GM18867 (cell line): Measurements from ENCODE around the gene RAD51.

Experiments
- ATAC-seq: cut with Tn5 transposase; IDR thresholded peaks from one replicate; pipeline ENCODE4 v1.9.1; 2021; ENCODE audit warnings: mild to moderate bottlenecking, moderate library complexity; ENCODE audit not compliant: unreplicated experiment

Gene RAD51

DNA sequence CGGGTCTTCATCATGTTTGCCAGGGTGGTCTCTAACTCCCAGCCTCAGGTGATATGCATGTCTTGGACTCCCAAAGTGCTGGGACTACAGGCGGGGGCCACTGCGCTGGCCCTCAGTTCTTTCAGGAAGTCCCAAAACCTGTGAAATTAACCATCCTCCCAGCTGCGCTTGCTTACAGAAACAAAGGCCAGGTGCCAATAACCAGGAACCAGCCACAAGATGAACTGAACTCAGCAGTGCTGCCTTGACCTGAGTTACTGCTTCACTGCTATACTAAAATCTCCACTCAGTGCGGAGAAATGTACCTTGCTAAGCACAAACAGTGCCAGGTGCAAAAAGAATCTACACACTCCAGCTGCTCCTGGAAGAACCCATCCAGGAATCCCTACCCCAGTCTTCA lies 65.0 kb downstream of the RAD51 start:
- no peak for ATAC-seq

DNA sequence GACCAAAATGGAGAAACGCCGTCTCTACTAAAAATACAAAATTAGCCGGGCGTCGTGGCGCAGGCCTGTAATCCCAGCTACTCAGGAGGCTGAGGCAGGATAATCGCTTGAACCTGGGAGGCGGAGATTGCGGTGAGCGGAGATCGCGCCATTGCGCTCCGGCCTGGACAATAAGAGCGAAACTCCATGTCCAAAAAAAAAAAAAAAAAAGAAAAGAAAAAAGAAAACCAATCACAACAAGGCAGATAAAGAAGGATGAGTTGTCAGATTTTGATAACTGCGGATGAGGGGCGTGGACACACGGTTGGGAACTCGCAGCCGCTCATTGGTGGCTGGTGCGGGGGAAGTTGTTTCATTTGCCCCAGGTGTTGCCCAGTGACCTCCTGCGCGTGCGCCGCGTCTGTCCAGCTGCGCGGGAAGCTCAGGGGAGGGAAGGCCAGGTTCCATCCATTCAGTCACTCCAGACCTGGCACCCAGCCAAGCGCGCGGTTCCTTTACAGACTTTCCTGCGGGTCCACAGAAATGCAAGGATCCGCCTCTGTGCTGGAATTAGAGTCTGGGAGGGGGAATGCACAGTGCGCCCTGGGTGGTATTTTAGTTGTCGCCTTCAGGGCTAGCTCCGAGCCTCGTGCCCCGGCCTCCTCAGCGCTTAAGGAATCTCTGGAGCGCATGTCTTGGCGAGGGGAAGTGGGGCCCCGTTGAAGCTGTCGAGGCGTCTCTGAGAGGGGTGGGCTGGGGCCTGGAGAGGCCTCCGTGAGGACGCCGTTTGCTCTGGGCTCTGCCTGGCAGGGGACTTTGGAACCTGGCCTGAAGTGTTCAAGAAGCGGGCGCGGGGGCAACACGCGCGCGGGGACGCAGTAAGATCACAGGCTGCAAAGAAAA lies 68.2 kb downstream of the RAD51 start:
- peak; percentile 2 for ATAC-seq

DNA sequence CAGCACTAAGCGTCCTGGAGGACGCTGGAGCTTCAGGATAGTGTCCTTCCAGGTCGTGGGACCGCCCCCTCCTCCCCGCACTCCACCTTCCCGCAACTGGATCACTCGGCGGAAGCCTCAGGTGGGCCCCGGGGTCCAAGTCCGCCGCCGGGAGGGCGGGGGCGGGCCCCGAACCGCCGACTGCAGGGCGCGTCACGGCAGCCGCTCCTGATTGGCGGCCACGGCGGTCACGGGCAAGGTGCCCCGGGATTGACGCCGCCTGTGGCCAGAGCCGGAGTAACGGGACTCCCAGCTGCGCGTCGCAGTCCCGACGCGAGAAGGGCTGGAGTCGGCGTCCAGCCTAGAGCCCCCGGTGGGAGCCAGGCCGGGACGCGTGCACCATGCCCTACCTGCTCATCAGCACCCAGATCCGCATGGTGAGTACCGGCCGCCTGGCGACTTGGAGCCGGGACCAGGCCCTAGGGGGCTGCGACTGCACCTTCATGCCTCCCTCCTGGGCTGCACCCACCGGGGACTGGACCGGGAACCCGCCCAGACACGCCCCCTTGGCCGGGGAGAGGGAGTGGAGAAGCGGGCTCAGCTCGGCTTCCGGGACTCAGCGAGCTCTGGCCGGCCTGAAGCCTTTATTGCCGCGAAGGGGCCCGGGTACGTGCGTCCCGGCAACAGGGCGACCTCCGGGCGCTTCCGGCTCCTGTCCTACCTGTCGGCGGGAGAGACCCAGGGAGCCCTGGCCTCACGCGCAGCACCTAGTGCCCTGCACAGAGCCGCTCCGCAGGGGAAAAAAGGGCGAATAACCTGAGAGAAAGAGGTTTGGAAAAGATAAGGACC lies 69.0 kb downstream of the RAD51 start, which contains the start of gene GCHFR:
Gene GCHFR, plus strand, starts transcription at position 268 of the 828 bp plus-strand sequence. Its CDS starts 113 bp downstream, at position 381.
- peak; percentile 58 for ATAC-seq

DNA sequence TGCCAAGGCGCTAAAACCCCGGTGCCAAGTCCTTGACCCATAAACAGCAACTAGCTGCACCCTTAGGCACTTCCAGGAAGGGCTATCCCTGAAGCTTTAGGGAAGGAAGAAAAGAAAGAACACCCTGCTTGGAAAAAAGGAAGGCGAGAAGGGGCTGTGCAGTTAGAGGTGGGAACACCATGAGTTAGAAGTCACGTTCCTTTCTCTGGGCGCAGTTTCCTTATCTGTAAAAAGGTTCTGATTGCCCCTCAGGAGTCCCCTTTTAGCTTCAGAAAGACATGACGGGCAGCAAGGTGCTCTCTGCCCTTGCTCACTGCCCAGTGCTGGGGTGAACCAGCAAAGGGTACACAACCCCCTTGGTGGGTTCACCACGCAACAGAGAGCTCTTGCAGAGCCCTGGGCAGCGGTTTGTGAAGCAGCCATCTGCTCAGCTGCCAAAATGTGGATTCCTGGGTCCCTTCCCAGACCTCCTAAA lies 69.7 kb downstream of the RAD51 start:
- no peak for ATAC-seq

DNA sequence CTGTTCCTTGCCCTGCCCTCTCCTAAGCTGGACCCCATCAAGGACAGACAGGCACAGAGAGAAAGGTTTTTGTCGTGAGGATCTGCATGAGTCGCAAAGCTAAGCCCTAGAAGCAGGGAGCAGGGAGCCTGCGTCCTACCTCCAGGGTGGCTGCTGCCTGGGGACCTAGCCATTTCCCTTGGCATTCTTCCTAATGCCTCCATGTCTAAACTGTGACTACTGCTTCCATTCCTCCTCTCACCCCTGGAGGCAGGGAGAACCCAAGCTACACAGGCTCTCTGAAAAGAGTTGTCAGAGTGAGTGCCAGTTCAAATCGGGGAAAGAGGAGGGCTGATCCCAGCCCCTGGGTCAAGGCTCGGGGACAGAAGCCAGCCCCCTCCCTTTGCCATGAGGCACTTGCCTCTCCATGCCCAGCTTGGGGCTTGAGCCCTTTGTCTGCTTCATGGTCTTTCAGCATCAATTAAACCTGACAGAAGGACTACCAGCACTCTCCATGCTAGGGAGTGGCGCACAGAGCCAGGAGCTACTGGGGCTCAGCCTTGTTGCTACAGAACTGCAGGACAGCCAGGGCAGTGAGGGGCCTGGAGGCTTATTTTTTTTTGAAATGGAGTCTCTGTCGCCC lies 71.3 kb downstream of the RAD51 start:
- ATAC-seq: no peak

DNA sequence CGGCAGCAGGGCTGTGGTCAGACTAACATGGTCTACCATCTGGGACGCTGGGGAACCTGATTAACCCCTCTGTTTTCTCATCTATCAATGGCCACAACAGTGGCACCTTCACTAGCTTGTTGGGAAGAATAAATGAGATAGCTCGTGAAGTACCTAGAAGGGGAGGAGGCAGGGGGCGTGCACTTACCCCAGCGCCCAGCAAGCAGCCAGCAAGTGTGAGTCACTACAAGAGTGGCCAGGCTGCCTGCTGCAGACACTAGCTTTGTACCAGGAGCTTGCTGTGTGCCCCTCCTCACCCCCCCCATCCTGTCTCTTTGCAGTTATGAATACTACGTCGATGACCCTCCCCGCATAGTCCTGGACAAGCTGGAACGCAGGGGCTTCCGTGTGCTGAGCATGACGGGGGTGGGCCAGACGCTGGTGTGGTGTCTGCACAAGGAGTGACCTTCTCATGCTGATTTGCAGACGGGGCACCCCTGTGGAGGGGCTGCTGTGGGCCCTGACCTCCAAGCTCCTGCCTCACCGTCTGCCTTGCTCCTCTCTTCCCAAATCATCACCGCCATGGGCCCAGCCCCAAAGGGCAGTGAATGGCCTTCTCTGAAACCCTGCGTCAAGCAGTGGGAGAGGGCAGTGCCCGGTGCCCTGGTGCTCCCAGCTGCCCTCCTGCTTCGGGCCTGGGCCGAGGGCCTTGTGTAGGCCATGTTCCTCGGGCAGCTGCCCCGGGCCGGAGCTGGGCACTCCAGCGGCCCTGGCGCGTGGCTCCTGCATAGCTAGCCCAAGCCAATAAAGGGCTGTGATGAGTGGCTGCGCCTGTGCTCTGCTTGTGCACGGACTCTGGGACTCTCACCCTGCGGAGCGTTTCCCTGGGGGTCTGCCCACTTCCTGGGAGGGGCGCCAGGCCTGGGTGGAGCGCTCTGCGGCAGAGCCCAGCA lies 72.2 kb downstream of the RAD51 start:
- no peak for ATAC-seq

DNA sequence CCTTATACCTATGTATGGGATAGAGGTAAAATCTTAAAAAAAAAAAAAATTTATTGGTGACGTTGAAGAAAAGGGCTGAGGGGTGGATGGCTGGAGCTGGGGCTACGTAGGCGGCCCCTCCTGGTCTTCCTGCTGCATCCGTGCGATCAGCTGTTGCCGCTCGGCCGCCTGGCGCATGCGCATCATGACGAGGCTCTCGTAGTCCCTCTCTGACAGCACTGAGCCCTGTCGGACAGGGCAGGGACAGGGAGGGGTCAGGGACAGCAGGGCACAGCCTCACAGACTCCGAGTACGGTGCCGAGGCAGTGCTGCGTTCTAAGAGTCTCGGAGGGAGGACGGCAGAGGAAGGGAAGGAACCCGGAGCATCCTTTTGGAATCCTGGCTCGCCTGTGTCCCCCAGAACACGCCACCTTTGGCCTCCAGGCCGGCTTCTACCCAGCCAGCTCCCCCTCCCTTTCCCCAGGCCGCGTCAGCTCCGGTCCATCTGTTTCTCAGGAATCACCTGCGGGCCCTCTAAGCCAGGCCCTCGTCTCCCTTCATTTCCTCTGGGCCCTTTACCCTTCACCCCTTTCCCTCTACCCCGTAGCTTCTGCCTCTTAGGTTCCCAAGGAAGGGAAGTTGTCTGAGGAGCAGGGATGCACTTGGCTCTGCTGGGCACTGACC lies 73.0 kb downstream of the RAD51 start:
- no peak for ATAC-seq

DNA sequence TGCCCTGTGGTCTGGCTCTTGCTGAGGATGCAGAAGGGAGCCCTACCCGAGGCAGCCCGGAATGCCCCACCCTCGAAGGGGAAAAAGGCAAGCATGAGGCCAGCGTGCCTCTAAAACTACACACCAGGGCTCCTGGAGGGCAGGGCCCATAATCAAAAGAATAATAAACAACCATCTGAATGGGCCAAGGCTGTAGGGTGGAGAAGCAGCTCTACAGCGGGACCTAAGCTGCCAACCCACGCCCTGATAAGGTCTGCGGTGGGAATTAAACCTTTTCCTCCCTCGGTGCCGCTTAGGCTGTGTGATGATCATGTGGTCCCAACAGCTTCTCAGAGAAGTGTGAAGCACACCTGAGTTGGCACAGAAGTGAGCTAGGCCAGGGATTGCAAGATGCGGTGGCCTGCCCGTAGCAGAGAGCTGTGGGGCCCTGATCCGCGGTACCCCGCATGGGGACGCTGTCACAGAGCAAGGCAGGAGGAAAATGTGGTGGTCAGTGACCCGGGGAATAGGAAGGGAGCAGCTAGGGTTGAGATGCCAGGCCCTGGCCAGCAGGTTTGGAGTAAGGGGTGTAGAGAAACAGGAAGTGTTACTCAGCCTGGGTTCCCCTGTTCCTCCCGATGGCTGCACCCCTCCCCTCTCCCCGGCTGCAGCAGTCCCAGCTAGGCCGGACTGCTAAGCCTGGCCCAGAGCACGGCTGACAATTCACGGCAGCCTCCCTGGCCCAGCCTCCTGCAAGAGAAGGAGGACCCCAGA lies 73.7 kb downstream of the RAD51 start:
- ATAC-seq: no peak

DNA sequence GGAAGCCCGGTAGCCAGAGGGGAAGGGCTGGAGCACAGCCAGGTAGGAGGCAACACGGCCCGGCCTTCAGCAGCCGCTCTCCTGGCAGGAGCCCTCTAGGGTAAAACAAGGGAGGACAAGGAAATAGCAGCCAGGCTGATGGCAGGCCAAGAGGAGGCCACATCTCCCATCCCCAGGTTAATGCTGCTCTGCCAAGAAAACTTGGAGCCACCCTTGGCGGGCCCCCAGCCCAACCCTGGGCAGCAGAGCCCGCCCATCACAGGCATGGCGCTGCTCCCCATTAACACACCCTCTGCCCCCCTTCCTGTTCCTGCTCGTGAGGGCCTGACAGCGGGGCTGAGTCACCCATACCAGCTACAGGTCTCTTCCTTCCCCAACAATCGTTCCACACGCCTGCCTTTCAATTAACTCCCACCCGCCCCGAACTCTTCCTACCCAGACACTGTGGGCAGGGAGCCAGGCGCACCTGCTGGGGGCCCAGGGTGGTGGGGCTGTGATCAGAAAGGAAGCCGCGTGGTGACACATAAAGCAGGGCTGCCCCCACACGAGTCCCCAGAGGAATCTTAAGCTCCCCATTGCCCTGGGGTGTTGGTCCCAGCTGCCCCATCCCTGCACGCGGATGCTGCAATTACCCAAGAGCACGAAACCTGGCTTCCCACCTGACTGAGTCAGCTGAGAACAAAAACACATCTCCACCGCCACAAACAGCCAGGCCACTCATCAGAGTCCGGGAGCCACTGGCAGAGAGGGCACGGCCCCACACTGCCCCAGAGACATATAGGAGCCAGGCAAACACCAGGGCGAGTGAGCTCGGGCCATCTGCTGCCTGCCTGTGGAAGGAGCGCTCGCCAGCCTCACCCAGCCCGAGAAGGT lies 74.5 kb downstream of the RAD51 start, which contains the start of gene C15orf62:
Gene C15orf62, plus strand, starts transcription at position 707 of the 873 bp plus-strand sequence. CDS start 516 bp downstream, outside the sequence.
- peak; percentile 27 for ATAC-seq

DNA sequence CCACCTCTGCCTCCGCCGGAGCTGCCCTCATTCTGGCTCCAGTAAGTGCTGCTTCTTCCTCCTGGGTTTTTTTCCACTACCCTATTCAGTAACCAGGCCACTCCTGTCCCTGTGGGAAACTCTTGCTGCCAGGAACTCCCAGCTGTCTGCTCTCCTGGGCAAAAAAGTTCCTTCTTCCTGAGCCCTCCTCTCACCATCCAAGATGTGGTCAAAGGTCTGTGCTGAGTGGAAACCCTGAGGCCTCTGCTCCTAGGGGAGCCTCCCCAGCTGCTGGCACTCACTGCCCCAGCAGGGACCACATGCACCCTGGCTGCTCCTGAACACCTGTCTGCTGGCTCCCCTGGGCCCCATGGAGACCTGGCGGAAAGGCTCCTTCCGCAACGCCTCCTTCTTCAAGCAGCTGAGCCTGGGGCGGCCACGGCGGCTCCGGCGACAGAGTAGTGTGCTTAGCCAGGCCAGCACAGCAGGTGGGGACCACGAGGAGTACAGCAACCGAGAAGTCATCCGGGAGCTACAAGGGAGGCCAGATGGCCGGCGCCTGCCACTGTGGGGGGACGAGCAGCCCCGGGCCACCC lies 75.3 kb downstream of the RAD51 start:
- ATAC-seq: no peak

DNA sequence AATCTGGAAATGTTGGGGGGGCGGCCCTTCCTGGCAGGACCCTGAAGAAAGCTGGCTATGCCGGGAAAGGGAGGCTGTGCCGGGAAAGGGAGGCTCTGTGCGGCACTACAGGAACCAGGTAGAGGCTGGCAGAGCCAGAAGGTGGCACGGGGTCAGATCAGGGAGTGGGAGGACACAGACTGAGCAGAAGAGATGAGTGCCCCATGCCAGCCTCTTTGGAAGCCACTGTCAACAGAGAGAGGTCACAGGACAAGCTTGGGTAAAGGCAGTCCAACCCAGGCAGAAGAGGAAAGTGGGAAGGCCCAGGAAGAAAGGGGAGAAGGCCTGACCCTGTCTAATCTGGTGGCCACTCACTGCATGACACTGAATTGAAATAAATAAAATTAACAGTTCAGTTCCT lies 76.3 kb downstream of the RAD51 start:
- no peak for ATAC-seq

DNA sequence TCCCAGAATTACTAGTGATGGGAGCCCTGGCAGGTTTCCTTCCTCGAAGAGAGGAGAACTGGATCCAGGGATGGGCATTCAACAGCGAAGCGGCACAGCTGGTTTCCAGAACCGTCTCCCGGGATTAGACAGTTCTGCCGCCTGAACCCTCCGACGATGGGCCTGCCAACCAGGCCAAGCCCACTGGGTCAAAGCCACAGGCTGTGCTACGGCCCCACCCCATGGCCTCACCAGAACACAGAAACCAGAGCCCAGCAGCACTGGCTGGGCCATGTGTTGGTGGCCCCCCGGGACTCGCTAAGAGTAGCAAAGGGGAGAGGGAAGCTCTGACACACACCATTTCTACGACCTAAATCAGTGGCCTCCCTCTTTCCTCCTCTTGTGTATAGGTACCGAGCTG lies 77.0 kb downstream of the RAD51 start:
- ATAC-seq: no peak

DNA sequence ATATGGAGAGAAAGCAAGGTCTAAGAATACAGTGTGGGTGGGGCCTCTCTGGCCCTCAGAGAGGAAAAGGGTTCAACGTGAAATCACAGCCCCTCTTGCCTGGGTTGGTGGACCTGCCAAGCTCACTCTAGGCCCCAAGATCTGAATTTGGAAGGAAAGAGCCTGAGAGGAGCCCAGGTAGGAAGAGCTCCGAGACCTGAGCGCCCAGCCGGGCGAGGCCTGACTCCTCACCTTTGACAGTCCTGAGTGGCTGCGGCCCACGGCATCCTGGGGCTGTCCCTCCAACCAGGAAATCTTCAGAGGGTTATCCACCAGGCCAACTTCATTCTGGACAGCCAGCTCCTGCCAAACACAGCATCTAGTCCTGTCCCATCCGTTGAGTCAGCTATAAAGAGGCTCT lies 78.5 kb downstream of the RAD51 start:
- ATAC-seq: no peak

DNA sequence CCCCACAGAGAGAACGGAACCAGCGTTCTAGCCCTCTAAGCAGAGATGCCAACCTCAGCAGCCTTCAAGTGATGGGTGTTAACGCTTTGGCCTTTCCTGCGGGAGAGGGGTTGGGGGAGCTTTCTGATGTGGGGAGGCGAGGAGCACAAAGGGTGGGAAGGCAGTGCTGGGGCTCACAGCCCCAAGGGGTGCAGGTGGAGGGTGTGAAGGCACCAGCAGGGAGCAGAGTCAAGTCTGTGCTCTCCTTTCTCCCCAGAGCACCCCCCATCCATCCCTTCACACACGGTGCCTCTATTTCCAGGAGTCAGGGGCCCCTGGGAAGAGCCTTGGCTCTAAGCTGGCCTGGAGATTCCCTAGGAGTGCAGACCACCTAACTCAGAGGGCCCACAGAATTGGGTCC lies 78.9 kb downstream of the RAD51 start:
- no peak for ATAC-seq

DNA sequence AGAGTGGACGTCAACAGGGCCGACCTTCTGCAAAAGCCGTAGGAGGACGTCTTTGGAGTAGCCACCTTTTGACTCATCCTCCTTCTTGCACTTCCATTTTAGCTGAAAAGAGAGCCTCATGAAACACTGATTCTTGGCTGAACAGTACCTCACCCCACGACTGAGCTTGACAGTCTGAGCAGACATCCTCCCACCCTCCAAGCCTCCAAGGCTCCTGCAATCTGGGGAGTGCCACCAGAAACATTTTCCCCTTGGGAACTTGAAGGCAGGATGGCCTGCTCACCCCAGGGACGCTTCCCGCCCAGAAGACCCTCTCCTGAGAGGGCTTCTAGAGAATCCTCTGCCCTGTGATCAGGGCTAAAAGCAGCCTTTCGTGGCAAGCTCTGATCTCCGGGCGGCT lies 80.0 kb downstream of the RAD51 start:
- no peak for ATAC-seq

DNA sequence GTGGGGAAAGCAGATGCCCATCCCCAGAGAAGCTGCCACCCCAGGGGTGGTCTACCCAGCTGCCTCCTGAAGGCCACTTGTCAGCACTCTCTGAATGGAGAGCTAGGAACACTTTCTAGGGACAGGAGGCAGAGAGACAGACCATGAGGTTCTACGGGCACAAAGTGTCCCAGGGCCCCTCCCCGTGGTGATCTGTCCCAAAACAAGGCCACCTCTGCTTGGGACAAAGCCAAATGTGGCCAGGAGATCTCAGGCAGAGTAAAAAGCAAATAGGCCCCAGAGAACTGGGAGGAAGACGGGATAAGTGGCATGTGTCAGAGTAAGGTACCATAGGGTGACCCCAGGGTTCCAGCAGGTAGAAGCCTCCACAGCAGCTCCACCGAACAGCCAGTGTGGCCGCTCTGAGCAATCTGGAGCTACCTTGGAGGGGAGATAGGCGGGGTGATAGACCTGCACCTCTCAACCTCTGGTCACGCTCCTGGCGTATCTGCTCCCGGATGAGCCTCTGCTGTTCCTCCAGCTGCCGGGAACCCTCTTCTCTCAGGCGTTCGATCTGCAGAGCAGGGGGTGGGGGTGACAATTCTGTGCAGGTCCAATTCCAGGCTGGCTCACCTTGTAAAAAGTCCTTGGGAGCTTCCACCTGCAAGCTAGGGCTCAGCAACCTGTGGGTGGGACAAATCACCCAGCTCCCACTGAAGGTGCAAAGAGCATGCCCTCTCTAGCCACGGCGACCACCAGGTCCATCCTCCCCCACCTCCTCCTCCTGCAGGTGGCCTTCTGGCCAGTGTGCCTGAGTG lies 81.0 kb downstream of the RAD51 start:
- ATAC-seq: no peak
